Right kidney (tissue), 1 donor: ENCODE measurements around the gene PLXDC2.
"Not testable (repeated sequence)": the region's sequence is repeated elsewhere in the genome, so short reads cannot be mapped to it uniquely, and the experiment has no call there.

ENCODE experiments used
- DNase-seq: peaks from one replicate; pipeline ENCODE4 v3.0.0-alpha.2; 2016

PLXDC2 gene

DNA sequence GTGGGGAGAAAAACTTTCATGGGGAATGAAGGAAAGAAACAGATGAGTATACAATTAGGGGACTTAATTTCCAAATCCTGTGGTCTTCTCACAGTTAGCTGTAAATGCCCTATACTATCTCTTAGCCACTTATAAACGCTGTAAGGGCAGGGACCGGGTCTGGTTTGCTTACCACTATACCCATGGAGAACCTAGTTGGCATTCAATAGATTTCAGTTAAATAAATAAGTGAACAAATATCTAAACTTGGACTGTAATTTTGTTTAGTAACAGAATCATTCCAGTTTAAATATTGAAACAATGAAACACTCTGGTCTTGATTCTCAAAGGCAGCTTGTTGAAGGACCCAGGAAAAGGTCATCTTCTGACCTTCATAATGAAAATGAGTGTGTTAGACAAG, 158.3 kb downstream of the PLXDC2 start:
- DNase-seq = no peak

DNA sequence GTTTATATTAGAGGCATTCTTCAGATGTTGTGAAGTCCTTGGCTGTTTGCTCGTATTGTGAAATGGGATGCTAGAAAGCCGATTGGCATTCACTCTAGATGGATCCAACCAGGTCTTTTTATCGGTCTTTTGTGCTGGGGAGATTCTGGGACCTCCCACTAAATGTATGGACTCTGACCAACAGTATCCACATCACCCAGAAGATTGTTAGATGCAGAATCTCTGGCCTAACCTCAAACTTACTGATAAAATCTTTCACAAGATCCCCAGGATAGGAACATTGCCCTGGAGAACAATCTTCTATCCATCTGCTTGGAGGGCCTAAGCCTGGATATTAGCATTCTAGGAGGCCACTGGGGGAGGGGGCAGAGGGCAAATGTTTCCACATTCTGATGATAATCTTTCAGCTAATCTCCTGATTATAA, 160.9 kb downstream of the PLXDC2 start:
- DNase-seq = no peak

DNA sequence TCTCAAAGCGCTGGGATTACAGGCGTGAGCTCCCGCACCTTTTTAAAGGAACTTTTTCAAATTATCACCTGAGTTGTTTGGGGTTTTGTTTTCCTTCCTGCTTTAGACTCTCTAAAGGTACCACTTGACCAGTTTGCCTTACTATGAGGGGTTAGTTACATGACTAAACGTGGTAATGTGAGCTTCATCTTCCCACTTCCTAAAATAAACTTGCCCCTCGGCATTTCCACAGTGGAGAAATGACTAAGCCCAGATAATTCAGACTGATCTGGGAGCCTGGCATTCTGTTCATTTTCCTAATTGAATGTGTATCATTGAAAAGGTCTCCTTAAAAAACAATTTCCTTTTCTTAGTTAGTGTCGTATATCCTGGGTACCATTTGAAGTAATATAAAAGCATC, 163.4 kb downstream of the PLXDC2 start:
- no peak for DNase-seq

DNA sequence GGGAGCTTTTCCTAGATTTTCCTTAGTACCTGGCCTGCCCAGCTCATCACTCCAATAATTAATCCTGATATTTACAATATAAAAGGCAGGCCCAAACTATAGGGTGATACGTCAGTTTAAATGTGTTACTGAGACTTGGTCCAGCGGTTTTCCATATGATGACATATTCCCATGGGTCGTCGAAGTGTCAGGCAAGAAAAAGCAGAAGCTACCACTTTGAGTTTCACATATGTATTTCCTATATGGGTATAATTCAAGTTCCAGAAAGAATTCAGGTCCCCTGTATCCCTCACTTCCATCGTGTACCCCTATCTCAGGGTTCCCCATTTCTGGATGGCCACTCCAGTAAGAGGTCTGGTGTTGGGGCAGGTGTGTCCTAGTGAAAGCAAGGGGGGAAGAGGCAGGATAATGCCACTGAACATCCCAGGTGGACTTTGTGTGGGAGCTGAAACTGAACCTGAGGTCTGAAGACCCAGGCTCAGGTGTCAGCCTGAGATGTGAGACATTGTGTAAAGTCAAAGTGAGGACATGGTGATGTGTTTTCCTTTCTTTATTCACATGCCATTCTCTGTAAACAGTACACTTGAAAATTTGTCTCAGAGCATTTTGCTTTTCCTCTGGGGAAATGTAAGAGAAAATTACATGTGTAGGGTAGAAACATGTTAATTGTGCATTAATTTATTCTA, 167.8 kb downstream of the PLXDC2 start:
- no peak for DNase-seq

DNA sequence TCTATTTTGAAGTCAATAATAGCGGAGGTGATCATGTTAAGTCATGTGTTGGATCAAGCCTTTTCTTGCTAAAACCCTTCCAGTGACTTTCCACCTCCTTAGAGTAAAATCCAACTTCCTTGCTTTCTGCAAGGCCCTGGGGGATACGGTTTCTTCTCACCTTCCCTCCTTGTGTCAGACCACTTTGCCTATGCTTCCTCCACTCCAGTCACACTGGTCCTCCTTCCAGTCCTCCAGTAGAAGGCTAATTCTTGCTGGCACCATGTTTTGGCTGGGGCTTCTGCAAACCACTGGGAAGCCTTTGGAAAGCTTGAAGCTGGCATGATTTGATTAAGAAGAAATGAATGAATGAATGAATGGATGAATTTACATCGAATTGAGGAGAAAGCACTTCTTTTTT, 169.5 kb downstream of the PLXDC2 start:
- no peak for DNase-seq

DNA sequence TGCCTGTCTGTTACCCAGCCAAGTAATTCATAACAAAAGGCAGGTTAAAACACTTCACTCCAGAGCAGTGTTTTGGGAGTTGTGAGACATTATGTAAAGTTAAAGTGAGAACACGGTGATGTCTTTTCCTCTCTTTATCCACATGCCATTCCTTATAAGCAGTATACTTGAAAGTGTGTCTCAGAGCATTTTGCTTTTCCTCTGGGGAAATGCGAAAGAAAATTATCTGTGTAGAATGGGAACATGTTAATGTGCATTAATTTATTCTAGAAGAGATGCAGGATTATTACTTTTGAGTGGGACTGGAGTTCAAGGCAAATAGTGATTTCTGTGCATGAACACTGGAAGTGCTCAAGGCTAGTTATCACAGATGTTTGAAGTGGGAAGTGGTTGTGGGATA, 170.4 kb downstream of the PLXDC2 start:
- no peak for DNase-seq

DNA sequence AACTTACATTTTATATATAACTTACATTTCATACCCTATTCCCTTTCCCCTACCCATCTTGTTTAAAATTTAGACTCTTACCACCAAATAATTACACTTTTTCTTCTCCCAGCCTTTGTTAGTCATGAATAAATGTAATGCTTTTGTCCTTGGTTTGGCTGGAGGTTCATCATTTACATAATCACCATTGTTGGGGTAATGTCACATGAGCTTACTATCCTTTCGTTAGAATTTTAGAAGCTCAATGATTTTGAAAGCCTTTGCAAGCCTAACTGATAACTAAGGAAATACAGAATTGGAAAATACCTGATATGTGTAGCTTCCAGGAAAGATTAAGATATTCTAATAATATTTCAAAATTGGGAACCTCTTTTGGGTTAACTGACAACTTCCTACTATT, 171.7 kb downstream of the PLXDC2 start:
- DNase-seq = no peak

DNA sequence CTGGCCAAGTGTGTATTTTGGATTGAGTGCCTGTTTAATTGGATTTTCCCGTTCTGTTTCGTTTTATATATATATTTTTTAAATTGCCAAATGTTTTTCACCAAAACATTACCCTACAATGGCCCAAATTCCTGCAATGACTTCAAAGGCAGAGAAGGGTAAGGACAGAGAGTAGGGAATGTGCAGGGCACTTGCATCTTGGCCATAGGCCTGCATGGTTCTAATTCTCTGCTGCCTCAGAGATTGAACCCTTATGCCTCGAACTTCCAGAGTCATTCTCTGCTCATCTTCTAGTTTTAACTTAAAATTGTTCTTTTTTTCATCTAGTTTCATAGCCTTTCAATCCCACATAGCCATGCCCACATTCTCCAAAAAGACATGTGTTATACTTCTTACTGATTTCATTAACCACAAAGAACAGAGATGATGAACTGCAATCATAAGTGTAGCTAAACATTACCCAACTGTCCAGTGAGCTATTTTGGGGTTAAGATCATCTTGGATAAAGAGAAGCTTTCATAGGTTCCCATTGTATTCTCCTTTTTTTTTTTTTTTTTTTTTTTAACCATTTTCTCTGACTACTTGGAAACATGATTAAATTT, 177.6 kb downstream of the PLXDC2 start:
- DNase-seq = no peak

DNA sequence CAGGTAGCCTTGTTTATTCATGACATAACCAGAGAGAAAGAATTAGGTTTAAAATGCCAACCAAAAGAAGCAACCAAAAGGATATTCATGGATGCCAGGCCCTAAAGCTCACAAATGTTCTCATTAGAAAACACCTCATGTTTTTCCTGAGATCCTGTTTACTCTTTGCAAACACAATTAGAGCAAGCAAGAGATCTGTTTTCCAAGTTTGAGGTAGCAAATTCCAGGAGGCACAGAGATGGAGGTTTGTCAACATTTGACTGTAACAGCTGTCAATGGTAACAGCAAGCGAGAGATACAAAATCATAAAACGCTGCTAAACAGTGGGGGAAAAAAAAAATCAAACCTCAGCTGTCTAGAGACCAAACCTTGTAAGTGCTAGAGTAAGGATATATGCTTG, 182.2 kb downstream of the PLXDC2 start:
- no peak for DNase-seq

DNA sequence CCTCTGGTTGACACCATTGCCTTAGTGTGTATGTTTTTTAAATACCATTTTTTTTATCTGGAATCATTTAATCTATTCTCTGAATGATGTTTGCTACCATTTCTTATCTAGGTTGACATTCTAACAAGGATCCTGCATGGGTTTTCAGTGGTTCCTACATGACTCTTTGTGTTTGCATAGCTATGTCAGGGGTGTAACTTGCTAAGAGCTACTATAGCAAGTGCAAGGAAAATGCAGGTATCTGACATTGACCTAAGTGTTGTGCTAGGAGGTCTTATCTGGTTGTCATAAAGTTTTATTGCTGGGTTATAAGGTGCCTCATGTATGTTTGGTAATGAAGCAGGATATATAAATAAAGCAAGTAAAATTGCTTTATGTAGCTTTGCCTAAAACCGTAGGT, 183.2 kb downstream of the PLXDC2 start:
- no peak for DNase-seq

DNA sequence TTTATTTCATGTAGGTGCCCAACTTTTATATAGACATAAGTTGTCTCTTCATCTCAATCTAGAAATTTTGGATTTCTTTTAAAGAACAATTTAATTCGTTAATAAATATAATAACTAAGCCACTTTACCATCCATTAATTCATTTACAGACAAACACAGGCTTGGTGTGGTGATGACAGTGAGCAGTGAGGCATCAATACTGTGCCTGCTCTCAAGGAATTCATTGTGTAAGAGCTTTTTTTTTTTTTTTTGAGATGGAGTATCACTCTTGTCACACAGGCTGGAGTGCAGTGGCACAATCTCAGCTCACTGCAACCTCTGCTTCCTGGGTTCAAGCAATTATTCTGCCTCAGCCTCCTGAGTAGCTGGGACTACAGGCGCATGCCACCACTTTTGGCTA, 185.8 kb downstream of the PLXDC2 start:
- not testable (repeated sequence) for DNase-seq

DNA sequence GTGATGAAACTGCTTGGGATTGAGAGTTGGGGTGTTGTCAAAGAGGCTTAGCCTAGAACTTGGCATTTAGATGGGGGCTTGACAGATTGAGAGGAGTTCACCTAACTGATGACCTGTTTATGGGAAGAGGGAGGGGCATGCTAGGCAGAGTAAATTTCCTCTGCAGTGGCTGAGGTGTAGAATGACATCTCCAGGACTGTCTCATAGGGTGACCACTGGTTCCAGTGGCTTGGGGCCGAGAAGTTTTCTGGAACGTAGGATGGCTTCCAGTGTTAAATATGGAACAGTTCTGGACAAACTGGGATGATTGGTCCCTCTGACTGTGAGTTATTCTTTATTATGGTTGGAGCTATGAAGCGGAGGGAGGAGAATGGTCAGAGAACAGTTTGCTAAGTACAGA, 186.4 kb downstream of the PLXDC2 start:
- DNase-seq = no peak

DNA sequence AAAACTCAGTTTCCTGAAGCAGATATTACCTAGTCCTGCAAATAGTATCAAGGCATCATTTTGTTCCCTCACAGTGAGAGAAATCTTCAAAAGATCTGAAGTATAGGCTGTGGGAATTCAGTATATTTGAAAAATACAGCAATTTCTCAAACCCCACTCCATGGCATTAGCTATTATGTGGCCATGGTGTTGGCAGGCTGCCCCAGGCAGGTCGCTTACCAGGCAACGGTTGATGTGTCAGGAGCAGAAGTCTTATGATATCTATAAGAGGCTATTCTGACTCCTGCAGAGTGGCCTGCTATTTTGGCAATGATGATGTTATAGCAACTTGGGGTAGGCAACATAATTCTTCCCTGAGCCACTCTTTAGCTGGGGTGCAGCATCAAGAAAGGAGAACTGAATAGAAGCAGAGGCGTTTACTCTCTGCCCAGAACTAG, 187.9 kb downstream of the PLXDC2 start:
- DNase-seq = no peak

DNA sequence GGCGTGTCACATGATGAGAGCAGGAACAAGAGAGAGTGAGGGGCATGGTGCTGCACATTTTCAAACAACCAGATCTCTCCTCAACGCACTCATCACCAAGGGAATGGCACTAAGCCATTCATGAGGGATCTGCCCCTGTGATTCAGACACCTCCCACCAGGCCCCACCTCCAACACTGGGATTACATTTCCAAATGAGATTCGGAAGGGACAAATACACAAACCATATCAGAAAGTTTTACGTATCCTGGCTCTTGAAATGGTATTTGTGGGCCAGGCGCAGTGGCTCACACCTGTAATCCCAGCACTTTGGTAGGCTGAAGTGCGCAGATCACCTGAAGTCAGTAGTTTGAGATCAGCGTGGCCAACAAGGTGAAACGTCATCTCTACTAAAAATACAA, 189.4 kb downstream of the PLXDC2 start:
- DNase-seq = no peak

DNA sequence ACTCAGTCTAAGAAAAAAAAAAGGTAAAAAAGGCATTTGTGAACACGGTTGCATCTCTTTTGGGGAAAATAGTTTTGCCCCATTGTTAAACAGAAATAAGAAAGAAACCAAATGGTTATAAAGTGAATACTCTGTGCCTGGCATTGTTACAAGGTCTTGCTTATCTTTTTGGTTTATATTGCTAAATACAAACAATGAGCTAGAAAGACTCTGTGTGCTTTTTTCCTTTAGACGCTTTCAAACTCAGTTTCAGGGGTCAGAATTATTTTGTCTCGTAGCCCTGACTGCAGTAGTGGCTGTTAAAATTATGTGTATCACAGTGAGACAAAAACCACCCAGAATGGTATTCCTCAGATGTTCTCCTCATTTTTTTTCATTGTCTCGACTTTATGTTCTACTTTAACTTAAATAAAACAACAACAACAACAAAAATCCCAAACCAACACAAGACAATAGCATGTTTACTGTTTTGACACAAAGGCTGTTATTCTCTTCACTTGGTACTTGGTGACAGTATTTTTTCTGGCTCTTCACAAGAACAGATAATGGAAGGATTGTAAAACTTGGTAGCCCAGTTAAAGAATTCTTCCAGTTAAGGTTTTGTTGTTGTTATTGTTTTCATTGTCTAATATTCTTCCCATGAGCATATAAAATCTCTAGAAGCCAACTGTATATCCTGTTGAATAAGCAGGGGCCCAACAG, 190.1 kb downstream of the PLXDC2 start:
- DNase-seq = no peak

DNA sequence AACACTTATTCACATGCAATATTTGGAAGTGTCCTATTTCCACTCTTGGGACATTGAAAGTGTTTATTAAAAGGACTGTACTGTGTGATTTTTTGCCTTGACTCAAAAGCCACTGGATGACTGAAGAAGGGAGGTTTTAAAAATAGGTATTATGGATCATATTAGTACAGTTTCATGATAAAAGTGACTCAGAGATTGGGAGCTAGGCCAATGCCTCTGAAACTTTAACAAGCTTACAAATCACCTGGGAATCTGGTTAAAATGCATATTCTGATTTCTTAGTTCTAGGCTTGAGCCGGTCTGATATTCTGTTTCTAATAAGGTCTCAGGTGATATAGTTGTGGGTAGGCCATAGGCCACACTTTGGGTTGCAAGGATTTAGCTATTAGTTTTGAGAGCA, 191.2 kb downstream of the PLXDC2 start:
- DNase-seq = no peak

DNA sequence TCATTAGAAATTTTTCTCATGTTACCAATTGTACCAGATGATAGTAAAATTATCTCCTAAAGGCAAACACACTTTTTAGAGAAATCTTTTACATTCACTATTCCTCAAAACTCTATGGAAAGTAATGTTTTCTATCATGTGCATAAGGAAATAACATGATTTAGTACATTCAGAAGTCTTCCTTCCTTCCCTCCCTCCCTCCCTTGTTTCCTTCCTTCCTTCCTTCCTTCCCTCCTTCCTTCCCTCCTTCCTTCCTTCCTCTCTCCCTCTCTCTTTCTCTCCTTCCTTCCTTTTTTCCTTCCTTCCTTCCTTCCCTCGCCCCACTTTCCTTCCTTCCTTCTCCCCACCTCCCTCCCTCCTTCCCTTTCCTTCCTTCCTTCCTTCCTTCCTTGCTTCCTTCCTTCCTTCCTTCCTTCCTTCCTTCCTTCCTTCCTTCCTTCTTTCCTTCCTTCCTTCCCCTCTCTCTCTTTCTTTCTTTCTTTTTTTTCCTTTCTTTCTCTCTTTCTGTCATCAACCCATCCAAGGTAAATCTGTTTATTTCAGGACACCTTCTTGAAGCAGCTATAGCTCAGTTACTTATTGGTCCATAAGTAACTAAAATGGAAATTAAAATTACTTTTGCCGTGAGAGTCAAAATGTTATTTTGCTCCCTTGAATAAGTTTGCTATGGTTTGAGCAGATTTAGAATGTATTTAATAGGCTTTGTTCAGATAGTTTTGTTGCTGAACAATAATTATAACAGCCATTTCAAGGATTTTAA, 197.9 kb downstream of the PLXDC2 start:
- no peak for DNase-seq

DNA sequence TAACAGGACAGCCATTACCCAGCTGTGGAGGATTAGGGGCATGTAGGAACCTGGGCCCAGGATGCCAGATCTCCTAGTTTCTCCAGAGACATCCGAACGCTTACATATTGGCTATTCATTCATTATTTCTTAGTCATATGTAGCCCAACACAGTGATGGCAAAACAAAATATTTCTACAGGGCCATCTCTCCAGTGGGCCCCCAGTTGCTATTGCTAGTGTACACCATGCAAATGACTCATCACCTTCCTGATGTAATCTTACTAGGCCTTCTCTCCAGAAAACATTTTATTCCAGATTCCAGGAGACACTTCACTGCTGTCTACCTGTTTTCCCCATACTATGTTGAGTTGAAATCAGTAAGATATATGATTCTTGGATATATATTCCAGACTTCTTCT, 201.7 kb downstream of the PLXDC2 start:
- DNase-seq = no peak

DNA sequence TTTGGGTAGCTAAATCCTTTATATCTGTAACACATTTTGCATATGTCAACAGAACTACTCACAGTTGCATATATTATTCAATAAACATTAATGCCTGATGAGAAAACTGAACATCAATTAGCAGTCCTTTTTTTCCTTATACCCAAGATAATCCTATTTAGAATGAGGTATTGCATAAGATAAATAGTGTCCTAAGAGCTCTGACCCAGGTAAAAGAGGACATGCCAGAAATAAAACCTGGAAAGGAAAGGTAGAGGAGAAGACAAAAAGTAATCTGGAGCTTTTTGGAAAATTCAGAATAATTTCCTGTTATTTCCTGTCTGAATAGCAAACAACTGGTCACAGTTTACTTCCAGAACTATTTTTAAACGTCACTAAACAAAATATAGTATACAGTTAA, 204.4 kb downstream of the PLXDC2 start:
- DNase-seq = no peak

DNA sequence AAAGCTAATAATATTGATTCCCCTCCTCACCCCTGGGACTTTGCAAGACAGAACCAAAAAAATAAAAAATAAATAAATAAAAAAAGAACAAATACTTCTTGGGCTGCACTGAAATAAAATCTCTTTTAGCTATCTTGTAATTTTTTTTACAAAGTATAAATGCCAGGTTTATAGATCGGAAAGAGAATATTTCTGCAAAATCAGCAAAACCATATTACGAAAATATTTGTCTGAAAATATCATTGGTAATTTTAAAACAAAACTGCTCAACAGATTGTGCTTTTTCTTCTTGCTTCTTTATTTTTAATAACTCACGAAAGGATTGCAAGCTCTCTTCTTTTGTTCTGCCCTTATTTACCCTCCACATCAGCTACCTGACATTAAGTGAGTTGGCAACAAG, 213.3 kb downstream of the PLXDC2 start:
- no peak for DNase-seq

DNA sequence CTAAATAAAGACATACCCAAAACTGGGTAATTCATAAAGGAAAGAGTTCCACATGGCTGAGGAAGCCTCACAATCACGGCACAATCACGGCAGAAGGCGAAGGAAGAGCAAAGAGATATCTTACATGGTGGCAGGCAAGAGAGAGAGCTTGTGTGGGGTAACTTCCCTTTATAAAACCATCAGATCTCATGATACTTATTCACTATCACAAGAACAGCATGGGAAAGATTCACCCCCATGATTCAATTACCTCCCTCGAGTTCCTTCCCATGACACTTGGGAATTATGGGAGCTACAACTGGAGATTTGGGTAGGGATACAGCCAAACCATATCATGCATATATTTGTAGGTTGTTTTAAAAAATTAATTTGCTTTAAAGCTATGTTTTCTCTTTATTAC, 217.2 kb downstream of the PLXDC2 start:
- no peak for DNase-seq

DNA sequence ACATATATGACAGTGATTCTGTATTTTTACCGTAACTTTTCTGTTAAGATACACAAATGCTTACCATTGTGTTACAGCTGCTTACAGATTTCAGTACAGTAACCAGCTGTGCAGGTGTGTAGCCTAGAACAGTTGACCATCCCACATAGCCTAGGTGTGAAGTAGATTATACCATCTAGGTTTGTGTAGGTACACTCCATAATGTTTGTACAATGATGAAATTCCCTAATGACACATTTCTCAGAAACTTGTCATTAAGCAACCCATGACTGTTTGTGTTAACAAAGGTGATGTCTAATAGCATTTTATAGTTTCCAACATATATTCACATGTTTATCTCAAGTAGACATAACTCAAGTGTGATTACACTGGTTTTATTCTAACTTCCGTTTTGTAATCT, 218.5 kb downstream of the PLXDC2 start:
- no peak for DNase-seq

DNA sequence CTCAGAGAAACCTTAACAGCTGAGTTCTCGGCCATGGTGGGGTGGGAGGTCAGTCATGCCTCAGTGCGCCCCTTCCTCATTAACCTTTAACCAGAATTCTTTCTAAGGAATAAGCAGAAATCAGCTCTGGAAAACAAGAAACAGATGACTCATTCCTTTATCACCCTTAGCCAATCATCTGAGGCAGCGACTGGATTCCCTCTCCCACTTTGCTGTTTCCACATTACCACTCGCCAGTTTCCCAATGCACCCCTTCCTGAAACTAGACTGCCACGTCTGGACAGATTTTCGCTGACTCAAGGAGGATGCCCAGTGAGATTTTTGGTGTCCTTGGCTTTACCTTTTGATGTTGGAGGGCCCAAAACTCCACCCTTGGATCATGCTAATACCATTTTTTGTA, 223.8 kb downstream of the PLXDC2 start:
- no peak for DNase-seq
